Epidermal melanocyte (primary cell): ENCODE results near the gene MESP2.
"Not testable (repeated sequence)": the region's sequence is repeated elsewhere in the genome, so short reads cannot be mapped to it uniquely, and the experiment has no call there.

Experiments
- DNase-seq: peaks from one replicate; pipeline ENCODE4 v3.0.0; 2011; ENCODE audit warnings: low spot score; ENCODE audit not compliant: insufficient read length

Gene MESP2

GRCh38 chr15:89780601-89781000 is 4.5 kb downstream of the MESP2 start:
- DNase-seq: no peak

GRCh38 chr15:89781055-89781454 is 4.9 kb downstream of the MESP2 start:
- no peak for DNase-seq

GRCh38 chr15:89781891-89782618 is 5.9 kb downstream of the MESP2 start:
- no peak for DNase-seq

GRCh38 chr15:89782619-89782950 is 6.5 kb downstream of the MESP2 start:
- DNase-seq: not testable (repeated sequence)

GRCh38 chr15:89783111-89783860 is 7.2 kb downstream of the MESP2 start:
- DNase-seq: no peak

- DNase-seq: no peak
Measured at GRCh38 chr15:89783861-89784685, 7.9 kb downstream of the MESP2 start.

- DNase-seq: no peak
Measured at GRCh38 chr15:89784686-89784960, 8.5 kb downstream of the MESP2 start.

- DNase-seq: no peak
Measured at GRCh38 chr15:89785064-89785773, 9.1 kb downstream of the MESP2 start.

GRCh38 chr15:89785774-89786140 is 9.6 kb downstream of the MESP2 start:
- DNase-seq: no peak

GRCh38 chr15:89787944-89788343 is 11.8 kb downstream of the MESP2 start:
- no peak for DNase-seq

- DNase-seq: not testable (repeated sequence)
Measured at GRCh38 chr15:89788585-89788984, 12.5 kb downstream of the MESP2 start.

GRCh38 chr15:89790206-89790605 is 14.1 kb downstream of the MESP2 start:
- no peak for DNase-seq

GRCh38 chr15:89790661-89791060 is 14.5 kb downstream of the MESP2 start:
- no peak for DNase-seq

- no peak for DNase-seq
Measured at GRCh38 chr15:89792106-89792805, 16.1 kb downstream of the MESP2 start.

GRCh38 chr15:89794627-89795241 is 18.6 kb downstream of the MESP2 start:
- DNase-seq: no peak

- no peak for DNase-seq
Measured at GRCh38 chr15:89795996-89796395, 19.9 kb downstream of the MESP2 start.

GRCh38 chr15:89797678-89798201 is 21.6 kb downstream of the MESP2 start:
- no peak for DNase-seq

- DNase-seq: no peak
Measured at GRCh38 chr15:89799011-89799911, 23.1 kb downstream of the MESP2 start.

- no peak for DNase-seq
Measured at GRCh38 chr15:89799918-89800498, 23.9 kb downstream of the MESP2 start.
